Stimulated activated CD8-positive, alpha-beta memory T cell treated with anti-CD3 and anti-CD28 coated beads, Interleukin-2, amount 100 ng/mL, for 1 hour (primary cell): ENCODE measurements around the gene SKIDA1.
"Not testable (repeated sequence)": the region's sequence is repeated elsewhere in the genome, so short reads cannot be mapped to it uniquely, and the experiment has no call there.

Experiments used
- DNase-seq, 2 donors: peaks; one replicate each; pipeline ENCODE4 v3.0.0-alpha.2; 2020; ENCODE audit warnings: low read depth in 2 of 2

The SKIDA1 gene

GRCh38 chr10:21525367-21526187 lies at the start of gene SKIDA1:
TSS of gene SKIDA1 (minus strand) at chr10:21525682. CDS start at chr10:21517822, 7,860 bp downstream.
- no peak for DNase-seq

- DNase-seq, result not testable (repeated sequence)
Measured at GRCh38 chr10:21574514-21574913, 49.0 kb upstream of the SKIDA1 start.

GRCh38 chr10:21572578-21572977 lies 47.1 kb upstream of the SKIDA1 start:
- DNase-seq, result no peak

GRCh38 chr10:21570761-21571521 lies 45.5 kb upstream of the SKIDA1 start:
- DNase-seq, result no peak

GRCh38 chr10:21558984-21559383 lies 33.5 kb upstream of the SKIDA1 start:
- not testable (repeated sequence) for DNase-seq

- no peak for DNase-seq
Measured at GRCh38 chr10:21556527-21556926, 31.0 kb upstream of the SKIDA1 start.

- DNase-seq, result no peak
Measured at GRCh38 chr10:21552638-21553037, 27.2 kb upstream of the SKIDA1 start.

- DNase-seq, result no peak
Measured at GRCh38 chr10:21547246-21547645, 21.8 kb upstream of the SKIDA1 start.

GRCh38 chr10:21540701-21541100 lies 15.2 kb upstream of the SKIDA1 start:
- not testable (repeated sequence) for DNase-seq

- no peak for DNase-seq
Measured at GRCh38 chr10:21536874-21537273, 11.4 kb upstream of the SKIDA1 start.

- not testable (repeated sequence) for DNase-seq
Measured at GRCh38 chr10:21535976-21536375, 10.5 kb upstream of the SKIDA1 start.

- no peak for DNase-seq
Measured at GRCh38 chr10:21535494-21535965, 10.0 kb upstream of the SKIDA1 start.

GRCh38 chr10:21534604-21535493 lies 9.4 kb upstream of the SKIDA1 start:
- no peak for DNase-seq

- no peak for DNase-seq
Measured at GRCh38 chr10:21534280-21534586, 8.8 kb upstream of the SKIDA1 start.

GRCh38 chr10:21533467-21534279 lies 8.2 kb upstream of the SKIDA1 start, which contains the start of gene MLLT10:
TSS of gene MLLT10 (plus strand) at chr10:21534232. CDS start at chr10:21534645, 413 bp downstream.
- peak; percentile 76 to 81 for DNase-seq

- no peak for DNase-seq
Measured at GRCh38 chr10:21532694-21533466, 7.4 kb upstream of the SKIDA1 start.

GRCh38 chr10:21531164-21531563 lies 5.7 kb upstream of the SKIDA1 start:
- DNase-seq, result no peak

GRCh38 chr10:21530641-21531040 lies 5.2 kb upstream of the SKIDA1 start:
- DNase-seq, result no peak

- DNase-seq, result no peak
Measured at GRCh38 chr10:21530168-21530567, 4.7 kb upstream of the SKIDA1 start.
